Measurements from ENCODE around the gene AHI1.
"Not testable (repeated sequence)": the region's sequence is repeated elsewhere in the genome, so short reads cannot be mapped to it uniquely, and the experiment has no call there.

AHI1 gene

DNA sequence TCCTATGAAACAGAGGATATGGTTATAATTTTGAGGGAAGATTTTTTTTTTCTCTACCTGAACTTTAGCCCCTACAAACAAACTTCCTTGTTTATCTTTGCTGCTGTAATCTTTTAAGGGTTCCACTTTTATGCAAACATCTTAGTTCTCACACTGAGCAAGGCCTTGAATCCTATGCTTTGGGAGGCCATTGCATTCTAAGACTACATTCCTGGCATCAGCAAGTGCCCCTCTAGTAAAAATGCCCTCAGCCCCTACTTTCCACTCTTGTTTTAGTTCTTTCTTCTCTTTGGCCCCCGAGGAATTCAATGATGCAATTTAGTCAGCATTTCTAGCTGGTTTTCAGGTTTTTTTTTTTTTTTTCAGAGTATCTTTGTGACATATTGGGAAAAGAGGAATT lies 8.1 kb upstream of the AHI1 start:
- peak; percentile 31 for DNase-seq

DNA sequence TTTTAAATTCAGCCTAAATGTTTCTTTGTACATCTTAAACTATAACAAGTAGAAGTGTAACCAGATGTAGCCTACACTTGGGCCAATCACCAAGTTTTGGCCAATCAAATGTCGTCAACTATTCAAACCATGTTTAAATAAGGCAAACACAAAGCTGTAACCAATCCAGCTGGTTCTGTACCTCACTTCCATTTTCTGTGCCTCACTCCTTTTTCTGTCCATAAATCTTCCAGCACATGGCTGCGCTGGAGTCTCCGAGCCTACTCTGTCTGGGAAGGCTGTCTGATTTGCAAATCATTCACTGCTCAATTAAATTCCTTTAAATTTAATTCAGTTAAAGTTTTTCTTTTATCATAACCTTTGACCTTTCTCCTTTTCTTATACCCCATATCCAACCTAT lies 7.7 kb upstream of the AHI1 start:
- no peak for DNase-seq

GRCh38 chr6:135504734-135505133 lies 7.2 kb upstream of the AHI1 start:
- no peak for DNase-seq

DNA sequence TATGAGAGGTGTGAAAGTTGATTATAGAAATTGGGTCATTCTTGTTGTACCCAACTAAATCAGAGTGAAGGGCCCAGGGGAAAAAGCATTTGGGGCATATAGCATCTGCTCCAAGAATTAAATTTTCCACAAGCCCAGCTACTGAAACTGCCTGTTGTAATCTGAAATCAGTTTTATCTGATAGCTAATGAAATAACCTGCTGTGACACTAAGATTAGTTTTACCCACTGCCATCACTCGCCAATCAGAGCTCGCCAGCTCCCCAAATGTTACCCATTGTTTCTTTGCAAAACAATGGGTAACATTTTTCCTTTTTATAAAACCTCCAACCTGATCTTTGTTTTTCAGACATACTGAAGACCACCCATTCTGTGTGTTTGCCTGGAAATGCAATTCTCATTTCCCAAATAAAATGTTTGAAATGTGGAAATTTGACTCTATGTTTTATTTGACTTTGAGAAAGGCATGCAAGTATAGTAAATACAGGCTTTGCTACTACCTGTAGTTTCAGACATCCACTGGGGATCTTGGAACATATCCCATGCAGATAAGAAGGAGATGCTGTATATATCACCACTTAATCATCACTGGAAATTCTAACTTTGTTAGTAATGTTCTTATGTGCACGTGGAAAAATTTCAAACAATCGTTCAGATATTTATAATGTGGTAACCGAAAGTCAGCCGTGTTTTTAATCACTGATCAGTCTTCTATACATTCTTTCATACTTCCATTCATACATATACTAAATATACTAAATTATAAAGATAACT lies 6.3 kb upstream of the AHI1 start:
- DNase-seq = no peak

- DNase-seq = no peak
Observed at GRCh38 chr6:135499441-135500340, 2.2 kb upstream of the AHI1 start.

- DNase-seq = peak; percentile 85
Observed at GRCh38 chr6:135498185-135498841, 773 bp upstream of the AHI1 start.

DNA sequence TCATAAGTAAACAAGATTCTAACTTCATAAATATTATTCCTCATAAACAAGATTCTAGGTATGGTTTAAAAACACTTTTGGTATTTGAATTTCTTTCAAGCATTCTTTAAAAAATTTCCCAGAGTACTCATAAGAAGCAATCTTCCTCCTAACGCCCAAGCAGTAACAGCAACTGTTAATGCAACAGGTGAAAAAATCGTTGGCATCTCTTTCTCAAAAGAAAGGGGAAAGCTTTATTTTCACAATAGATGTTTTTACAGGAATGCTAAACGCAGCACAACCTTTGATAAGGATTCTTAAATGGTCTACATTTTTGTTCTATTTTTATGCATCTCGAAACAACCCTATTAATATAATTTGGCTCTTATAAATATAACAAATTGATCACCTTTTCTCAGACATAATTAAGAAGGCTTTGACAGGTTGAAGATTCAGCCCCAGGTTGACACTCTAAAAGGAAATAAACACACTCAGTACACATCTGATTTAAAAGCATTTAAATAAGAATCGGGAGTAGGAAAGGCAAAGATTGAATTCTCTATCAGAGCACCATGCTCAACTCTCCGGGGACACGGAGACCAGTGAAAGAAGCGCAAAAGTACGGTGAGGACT lies 634 bp downstream of the AHI1 start:
- DNase-seq = no peak

DNA sequence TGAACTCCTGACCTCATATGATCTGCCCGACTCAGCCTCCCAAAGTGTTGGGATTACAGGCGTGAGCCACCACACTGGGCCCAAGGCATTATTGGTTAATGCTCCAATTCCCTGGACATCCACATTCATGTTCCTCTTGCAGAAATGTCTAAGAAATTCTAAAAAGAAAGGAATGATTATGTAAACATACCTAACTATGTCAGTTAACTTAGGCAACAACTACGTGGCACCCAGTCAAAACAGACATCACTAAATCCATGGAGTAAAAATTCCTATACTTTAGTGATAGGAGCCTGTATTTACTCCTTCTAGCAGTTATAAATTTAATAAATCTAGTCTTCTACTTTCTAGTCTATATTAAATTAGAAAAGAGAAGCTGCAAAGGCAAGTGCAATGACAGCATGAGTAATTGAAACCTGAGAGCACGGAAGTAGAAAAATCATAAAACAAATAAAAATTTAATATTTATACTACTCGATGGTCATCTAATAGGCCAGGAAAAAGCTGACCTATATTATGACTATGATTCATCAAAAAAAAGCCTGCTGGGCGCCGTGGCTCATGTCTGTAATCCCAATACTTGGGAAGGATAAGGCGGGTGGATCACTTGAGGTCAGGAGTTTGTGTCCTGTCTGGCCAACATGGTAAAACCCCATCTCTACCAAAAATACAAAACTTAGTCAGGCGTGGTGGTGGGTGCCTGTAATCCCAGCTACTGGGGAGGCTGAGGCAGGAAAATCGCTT lies 4.2 kb downstream of the AHI1 start:
- no peak for DNase-seq

GRCh38 chr6:135490381-135490780 lies 7.2 kb downstream of the AHI1 start:
- no peak for DNase-seq

DNA sequence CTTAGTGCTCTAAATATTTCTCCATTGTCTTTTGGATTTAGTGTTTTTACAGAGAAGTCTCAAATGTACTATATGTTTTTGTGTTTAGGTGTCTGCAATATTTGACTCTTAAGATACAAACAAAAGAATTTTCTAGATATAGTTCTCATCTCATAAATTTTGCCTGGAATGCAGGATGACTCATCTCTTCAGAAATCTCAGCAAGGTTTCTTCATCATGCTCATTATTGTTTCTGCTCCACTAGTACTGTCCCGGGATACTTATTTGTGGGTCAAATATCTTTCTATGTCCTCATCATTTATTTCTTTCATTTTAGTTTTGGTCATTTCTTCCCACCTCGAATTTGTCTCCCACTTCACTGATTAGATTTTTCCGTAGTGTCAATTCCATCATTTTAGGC lies 9.5 kb downstream of the AHI1 start:
- DNase-seq = peak; percentile 68

DNA sequence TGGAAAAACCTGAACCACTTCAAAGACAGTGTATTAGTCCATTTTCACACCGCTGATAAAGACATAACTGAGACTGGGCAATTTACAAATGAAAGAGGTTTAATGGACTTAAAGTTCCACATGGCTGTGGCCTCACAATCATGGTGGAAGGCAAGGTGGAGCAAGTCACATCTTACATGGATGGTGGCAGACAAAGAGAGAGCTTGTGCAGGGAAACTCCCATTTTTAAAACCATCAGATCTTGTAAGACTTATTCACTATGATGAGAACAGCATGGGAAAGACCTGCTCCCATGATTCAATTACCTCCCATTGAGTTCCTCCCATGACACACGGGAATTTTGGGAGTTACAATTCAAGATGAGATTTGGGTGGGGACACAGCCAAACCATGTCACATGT lies 13.6 kb downstream of the AHI1 start:
- not testable (repeated sequence) for DNase-seq

GRCh38 chr6:135481783-135482369 lies 15.7 kb downstream of the AHI1 start:
- DNase-seq = no peak

GRCh38 chr6:135479601-135480000 lies 17.9 kb downstream of the AHI1 start:
- DNase-seq = no peak

- no peak for DNase-seq
Observed at GRCh38 chr6:135478626-135479025, 18.9 kb downstream of the AHI1 start.

DNA sequence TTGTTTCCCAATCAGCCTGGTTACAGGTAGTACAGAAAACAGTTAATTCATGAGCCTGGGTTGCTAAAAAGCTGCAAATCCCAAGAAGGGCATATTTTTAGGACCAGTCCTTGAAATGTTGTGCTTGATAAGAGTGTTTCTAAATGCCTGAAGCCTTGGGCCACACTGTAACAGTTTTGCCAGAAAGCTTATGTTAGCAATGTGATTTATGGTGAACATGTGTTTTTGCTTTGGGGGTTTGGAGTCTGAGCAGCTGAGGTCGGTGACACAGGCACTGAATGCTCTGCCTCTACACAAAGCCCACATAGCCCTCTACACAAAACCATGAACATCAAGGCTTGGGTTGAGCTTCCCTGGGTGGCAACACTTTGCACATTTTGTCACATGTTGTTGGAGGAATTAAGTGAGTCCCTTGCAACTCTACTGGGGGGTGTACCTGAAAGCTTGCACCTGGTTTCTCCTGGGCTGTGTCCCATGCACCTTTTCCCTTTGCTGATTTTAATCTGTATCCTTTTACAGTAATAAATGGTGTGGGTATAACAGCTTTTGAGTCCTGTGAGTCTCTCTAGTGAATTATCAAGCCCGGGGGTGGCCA lies 22.2 kb downstream of the AHI1 start:
- DNase-seq = peak; percentile 89

DNA sequence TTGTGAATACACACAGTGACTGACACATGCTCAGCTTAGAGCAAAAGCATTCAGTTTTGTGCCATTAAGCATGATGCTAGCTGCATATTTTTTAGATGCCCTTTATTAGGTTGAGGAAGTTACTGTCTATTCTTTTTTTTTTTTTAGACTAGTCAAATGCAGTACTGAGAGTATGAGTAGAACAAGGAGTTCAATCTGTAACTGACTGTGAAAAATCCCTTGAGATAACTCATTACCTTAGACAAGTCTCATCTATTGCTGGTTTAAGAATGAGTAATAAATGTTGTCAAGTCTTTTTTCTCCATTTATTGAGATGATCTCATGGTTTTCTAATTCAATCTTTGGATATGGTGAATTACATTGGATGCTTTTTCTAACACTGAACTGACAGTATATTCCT lies 23.2 kb downstream of the AHI1 start:
- DNase-seq = peak; percentile 33

DNA sequence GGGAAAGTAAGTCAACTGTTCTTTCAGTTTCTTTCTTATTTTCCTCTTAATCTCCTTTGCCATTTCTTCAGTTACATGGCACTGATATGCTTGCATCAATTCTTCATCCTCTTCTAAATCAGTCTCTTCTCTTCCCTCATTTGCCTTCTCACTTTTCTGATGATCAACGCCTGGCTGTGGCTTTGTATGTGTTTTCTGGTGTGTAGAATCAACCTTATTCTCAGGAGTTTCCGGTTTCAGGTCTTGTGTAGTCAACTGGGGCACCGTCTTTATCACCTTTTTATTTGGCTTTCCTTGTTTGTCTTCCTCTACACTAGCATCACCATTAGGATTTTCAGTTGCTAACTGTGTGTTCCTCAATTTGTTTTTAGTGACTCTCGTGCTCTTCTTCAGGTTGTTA lies 31.6 kb downstream of the AHI1 start:
- DNase-seq = no peak

DNA sequence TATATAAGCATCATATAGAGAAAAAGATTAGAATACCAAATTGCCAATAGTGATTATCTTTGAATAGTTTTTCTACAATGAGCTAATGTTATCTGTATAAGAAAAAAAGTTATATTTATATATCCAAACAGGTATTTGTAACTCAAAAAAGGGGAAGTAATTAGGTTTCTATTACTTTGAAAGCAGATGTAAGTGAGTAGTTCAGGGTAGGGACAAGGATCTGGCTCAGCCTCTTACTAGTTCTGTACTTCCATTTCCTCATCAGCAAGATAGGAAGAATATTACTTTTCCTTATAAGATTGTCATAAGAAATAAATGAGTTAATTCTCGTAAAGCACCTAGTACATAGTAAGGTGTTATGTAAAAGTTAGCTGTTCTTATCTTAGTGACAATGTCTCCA lies 32.2 kb downstream of the AHI1 start:
- DNase-seq = no peak

GRCh38 chr6:135464634-135465033 lies 32.9 kb downstream of the AHI1 start:
- no peak for DNase-seq

DNA sequence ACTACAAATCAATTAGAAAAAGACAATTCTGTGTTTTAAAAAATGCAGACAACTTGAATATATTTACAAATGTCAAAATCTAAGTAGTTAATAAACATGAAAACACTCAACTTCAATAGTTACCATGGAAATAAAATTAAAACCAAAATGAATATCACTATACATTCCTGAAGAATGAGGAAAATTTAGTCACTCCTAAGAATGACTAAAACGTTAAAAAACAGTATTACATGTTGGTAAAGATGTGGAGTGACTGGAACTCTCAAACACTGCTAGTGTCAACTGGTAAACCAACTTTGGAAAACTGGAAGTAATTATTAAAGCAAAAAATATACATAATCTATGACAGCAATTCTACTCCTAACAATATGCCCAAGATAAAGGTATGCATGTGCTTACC lies 36.3 kb downstream of the AHI1 start:
- DNase-seq = no peak

GRCh38 chr6:135458051-135458450 lies 39.5 kb downstream of the AHI1 start:
- DNase-seq = peak; percentile 36

All from fibroblast of skin of abdomen (primary cell).